Measurements from ENCODE around the gene LLCFC1. TPM values are rescaled to one million over a fixed set of nuclear protein-coding genes. Genes with fewer than 3 reads are reported as not detected.

Gene LLCFC1
- total and polyA plus RNA-seq, 2 experiments from 2014 or later: not detected

GRCh38 chr7:142927085-142927745 lies 12.1 kb upstream of the LLCFC1 start:
- H3K9me3 Mint-ChIP-seq: no peaks in the 10 kb centered on the region; the same call in 2 of the 3 replicates
- no peak for DNase-seq (ENCODE audit: low spot score)
- H3K27ac ChIP-seq (ENCODE audit: low read depth): no peak overlapping the region
- no peak overlapping the region for H3K4me2 ChIP-seq
- no peak overlapping the region for H3K4me3 Mint-ChIP-seq
- H3K27me3 Mint-ChIP-seq (ENCODE audit: insufficient read depth, low read depth, poor library complexity): peaks cover 8% of the 10 kb centered on the region
- H3K9me2 ChIP-seq (ENCODE audit: insufficient read depth): no peaks in the 10 kb centered on the region
- H3K36me3 Mint-ChIP-seq (ENCODE audit: low read depth): no peaks in the 10 kb centered on the region; the same call in 1 of the 3 replicates
- H4K20me1 ChIP-seq (replicated peaks; ENCODE audit: insufficient read depth): no peaks in the 10 kb centered on the region
- TF ChIP-seq STAT1 (IDR thresholded peaks at IDR 0.05; ENCODE audit: unreplicated experiment) (no peak), CREB1 (CRISPR knock-in tag; IDR thresholded peaks at IDR 0.05; ENCODE audit: low read depth) (no peak), POLR2AphosphoS5 (IDR thresholded peaks at IDR 0.05; ENCODE audit: low read depth) (no peak), ZNF114 (CRISPR knock-in tag; IDR thresholded peaks at IDR 0.05) (no peak), NANOG (IDR thresholded peaks at IDR 0.05; ENCODE audit: borderline replicate concordance) (no peak), REST (IDR thresholded peaks at IDR 0.05; ENCODE audit: unreplicated experiment) (no peak), JUNB (IDR thresholded peaks at IDR 0.05; ENCODE audit: unreplicated experiment) (no peak), CTCF (conservative IDR thresholded peaks at IDR 0.05; ENCODE audit: low read depth in 2 of 2) (no peak), ZNF462 (CRISPR knock-in tag; IDR thresholded peaks at IDR 0.05) (no peak), EZH2phosphoT487 (IDR thresholded peaks at IDR 0.05; ENCODE audit: unreplicated experiment) (no peak), EZH2 (IDR thresholded peaks at IDR 0.05; ENCODE audit: low read depth, unreplicated experiment) (no peak), ETS1 (IDR thresholded peaks at IDR 0.05) (no peak), ZNF331 (CRISPR knock-in tag; IDR thresholded peaks at IDR 0.05; ENCODE audit: low read depth) (no peak)
- no peaks in the 10 kb centered on the region for H3F3A ChIP-seq (replicated peaks; ENCODE audit: low read depth)
- ATAC-seq: no peak
- no peak overlapping the region for H3K4me3 ChIP-seq
- no peak overlapping the region for H3K27ac Mint-ChIP-seq
- H3K4me1 ChIP-seq (ENCODE audit: insufficient read depth): no peaks in the 10 kb centered on the region
- H2AFZ ChIP-seq: no peak overlapping the region
- peaks cover 9% of the 10 kb centered on the region; the same call in 1 of the 2 replicates for H3K27me3 ChIP-seq (ENCODE audit: insufficient read depth)
- H3K79me2 ChIP-seq (replicated peaks; ENCODE audit: insufficient read depth): no peaks in the 10 kb centered on the region
- no peaks in the 10 kb centered on the region for H3K4me1 Mint-ChIP-seq
- H3K36me3 ChIP-seq (ENCODE audit: insufficient read depth): no peaks in the 10 kb centered on the region

All from GM23338 (cell line).